ENCODE data around the gene MMP24. TPM values are rescaled to one million over a fixed set of nuclear protein-coding genes. Genes with fewer than 3 reads are reported as not detected.
"Not testable (repeated sequence)": the region's sequence is repeated elsewhere in the genome, so short reads cannot be mapped to it uniquely, and the experiment has no call there.

MMP24 gene
- total RNA-seq, 2 experiments from 2014 or later: 0.08 to 0.20 TPM

GRCh38 chr20:35314816-35315631, 88.5 kb downstream of the MMP24 start:
- ATAC-seq (ENCODE audit: low read depth): peak; percentile 66
- peak overlapping the region; percentile 43 for H3K4me3 Mint-ChIP-seq
- DNase-seq: no peak
- peak overlapping the region; percentile 80 for H3K27ac Mint-ChIP-seq
- H3K9me3 Mint-ChIP-seq: no peaks in the 10 kb centered on the region
- peaks cover 13% of the 10 kb centered on the region for H3K36me3 Mint-ChIP-seq
- POLR2A ChIA-PET: interaction anchor here (0.6 kb wide), 1 partner anchor 135 kb away, joined by 3 read pairs; no protein-coding TSS in a partner anchor
- no peaks in the 10 kb centered on the region for H3K27me3 Mint-ChIP-seq
- H3K4me1 Mint-ChIP-seq: peaks cover 40% of the 10 kb centered on the region

GRCh38 chr20:35315632-35316020, 89.1 kb downstream of the MMP24 start:
- DNase-seq; H3K9me3 Mint-ChIP-seq; ATAC-seq (ENCODE audit: low read depth); H3K27me3 Mint-ChIP-seq; H3K4me3 Mint-ChIP-seq: not testable (repeated sequence)
- Mint-ChIP-seq H3K4me1 (peaks cover 40% of the 10 kb centered on the region), H3K27ac (peak overlapping the region; percentile 80), H3K36me3 (peaks cover 13% of the 10 kb centered on the region)
- POLR2A ChIA-PET: interaction anchor here (0.6 kb wide), 1 partner anchor 134 kb away, joined by 3 read pairs; no protein-coding TSS in a partner anchor

GRCh38 chr20:35316086-35316485, 89.6 kb downstream of the MMP24 start:
- H3K36me3 Mint-ChIP-seq: peaks cover 13% of the 10 kb centered on the region
- peaks cover 39% of the 10 kb centered on the region for H3K4me1 Mint-ChIP-seq
- H3K9me3 Mint-ChIP-seq: no peaks in the 10 kb centered on the region
- H3K27ac Mint-ChIP-seq: peak overlapping the region; percentile 80
- no peak overlapping the region for H3K4me3 Mint-ChIP-seq
- POLR2A ChIA-PET: no interaction called here
- H3K27me3 Mint-ChIP-seq: no peaks in the 10 kb centered on the region
- ATAC-seq (ENCODE audit: low read depth) (no peak), DNase-seq (no peak)

- H3K9me3 Mint-ChIP-seq: no peaks in the 10 kb centered on the region
- DNase-seq (no peak), ATAC-seq (ENCODE audit: low read depth) (no peak)
- no peaks in the 10 kb centered on the region for H3K27me3 Mint-ChIP-seq
- peaks cover 11% of the 10 kb centered on the region for H3K36me3 Mint-ChIP-seq
- POLR2A ChIA-PET: no interaction called here
- peak overlapping the region; percentile 19 for H3K27ac Mint-ChIP-seq
- peaks cover 30% of the 10 kb centered on the region for H3K4me1 Mint-ChIP-seq
- H3K4me3 Mint-ChIP-seq: no peak overlapping the region
Observed at GRCh38 chr20:35317416-35318210, 91.1 kb downstream of the MMP24 start.

- H3K4me1 Mint-ChIP-seq: peaks cover 29% of the 10 kb centered on the region
Observed at GRCh38 chr20:35318502-35319157, 92.1 kb downstream of the MMP24 start.

GRCh38 chr20:35319192-35319870, 92.8 kb downstream of the MMP24 start:
- Mint-ChIP-seq H3K27ac (no peak overlapping the region), H3K4me1 (peaks cover 27% of the 10 kb centered on the region), H3K4me3 (no peak overlapping the region), H3K36me3 (peaks cover 8% of the 10 kb centered on the region), H3K9me3 (no peaks in the 10 kb centered on the region), H3K27me3 (no peaks in the 10 kb centered on the region)
- no peak for DNase-seq
- no peak for ATAC-seq (ENCODE audit: low read depth)
- POLR2A ChIA-PET: no interaction called here

More at GRCh38 chr20:35318502-35319157, 92.1 kb downstream of the MMP24 start:
- peaks cover 10% of the 10 kb centered on the region for H3K36me3 Mint-ChIP-seq
- no peaks in the 10 kb centered on the region for H3K27me3 Mint-ChIP-seq
- no peak for ATAC-seq (ENCODE audit: low read depth)
- DNase-seq: no peak
- no peak overlapping the region for H3K4me3 Mint-ChIP-seq
- no peaks in the 10 kb centered on the region for H3K9me3 Mint-ChIP-seq
- H3K27ac Mint-ChIP-seq: no peak overlapping the region
- POLR2A ChIA-PET: no interaction called here

GRCh38 chr20:35319871-35320197, 93.3 kb downstream of the MMP24 start:
- Mint-ChIP-seq H3K4me3 (no peak overlapping the region), H3K4me1 (peaks cover 22% of the 10 kb centered on the region), H3K36me3 (peaks cover 5% of the 10 kb centered on the region), H3K27ac (no peak overlapping the region), H3K27me3 (no peaks in the 10 kb centered on the region), H3K9me3 (no peaks in the 10 kb centered on the region)
- ATAC-seq (ENCODE audit: low read depth): no peak
- POLR2A ChIA-PET: no interaction called here
- DNase-seq: no peak

- Mint-ChIP-seq H3K4me1 (peaks cover 15% of the 10 kb centered on the region), H3K27ac (no peak overlapping the region), H3K36me3 (peaks cover 1% of the 10 kb centered on the region), H3K4me3 (no peak overlapping the region), H3K27me3 (no peaks in the 10 kb centered on the region), H3K9me3 (no peaks in the 10 kb centered on the region)
- POLR2A ChIA-PET: no interaction called here
- ATAC-seq (ENCODE audit: low read depth): no peak
- no peak for DNase-seq
Observed at GRCh38 chr20:35320396-35321126, 94.1 kb downstream of the MMP24 start.

GRCh38 chr20:35325401-35325800, 98.9 kb downstream of the MMP24 start:
- no peak overlapping the region for H3K27ac Mint-ChIP-seq
- H3K27me3 Mint-ChIP-seq: no peaks in the 10 kb centered on the region
- no peak overlapping the region for H3K4me3 Mint-ChIP-seq
- POLR2A ChIA-PET: no interaction called here
- DNase-seq (no peak), ATAC-seq (ENCODE audit: low read depth) (no peak)
- no peaks in the 10 kb centered on the region for H3K9me3 Mint-ChIP-seq
- peaks cover 6% of the 10 kb centered on the region for H3K4me1 Mint-ChIP-seq
- H3K36me3 Mint-ChIP-seq: peaks cover 1% of the 10 kb centered on the region

GRCh38 chr20:35326021-35326739, 99.7 kb downstream of the MMP24 start:
- no peak for ATAC-seq (ENCODE audit: low read depth)
- POLR2A ChIA-PET: no interaction called here
- Mint-ChIP-seq H3K36me3 (no peaks in the 10 kb centered on the region), H3K4me1 (peaks cover 6% of the 10 kb centered on the region), H3K27me3 (no peaks in the 10 kb centered on the region), H3K9me3 (no peaks in the 10 kb centered on the region), H3K4me3 (no peak overlapping the region), H3K27ac (no peak overlapping the region)
- DNase-seq: no peak
